Measurements from ENCODE around the gene CAMTA2.

- TF ChIP-seq CTCF (IDR thresholded peaks at IDR 0.05) (no peak), POLR2A (IDR thresholded peaks at IDR 0.05) (no peak)
Observed at GRCh38 chr17:5032865-5033264, 45.4 kb upstream of the CAMTA2 start.

All from right lobe of liver (tissue), 4 donors.